Upper lobe of right lung (tissue), 1 donor: Measurements from ENCODE around the gene ZNF835. TPM values are rescaled to one million over a fixed set of nuclear protein-coding genes. Genes with fewer than 3 reads are reported as not detected.

Experiments used
- ATAC-seq: fragments of 200-7000 bp; cut with Tn5 transposase; one replicate; pipeline ENCODE4 v1.9.1; 2020; ENCODE audit warnings: mild to moderate bottlenecking, moderate library complexity
- DNase-seq: peaks from one replicate; pipeline ENCODE4 v3.0.0-alpha.2; 2020
- H3K27ac ChIP-seq: fragments of 200-600 bp; one replicate; pipeline ENCODE4 v1.8.0; 2022
- H3K27me3 ChIP-seq: fragments of 200-600 bp; one replicate; pipeline ENCODE4 v1.8.0; 2022; ENCODE audit warnings: mild to moderate bottlenecking
- H3K36me3 ChIP-seq: fragments of 200-600 bp; one replicate; pipeline ENCODE4 v1.8.0; 2022
- H3K4me1 ChIP-seq: fragments of 200-600 bp; one replicate; pipeline ENCODE4 v1.8.0; 2022
- H3K4me3 ChIP-seq: fragments of 200-600 bp; one replicate; pipeline ENCODE4 v1.8.0; 2022; ENCODE audit warnings: mild to moderate bottlenecking
- H3K9me3 ChIP-seq: fragments of 200-600 bp; one replicate; pipeline ENCODE4 v1.8.0; 2022
- intact Hi-C: fragments of 100-400 bp; cut with DNase I; formaldehyde crosslinking; loops from one replicate; pipeline ENCODE4 v1.11.0; 2022
- long read RNA-seq: library from polyadenylated mRNA; unstranded; transcript quantifications from one replicate; pipeline ENCODE4 v2.0.0, GENCODE V29; 2021
- total RNA-seq: library from RNA; stranded (reverse); fragmentation: NEBNext Ultra II Directional; extraction: Animal tissue kit (Norgen Biotek cat#: 25700); gene quantifications from one replicate; pipeline ENCODE4 v1.2.1, GENCODE V29; 2021
- TF ChIP-seq, protein P1 (sequence below): fragments of 200-600 bp; IDR thresholded peaks from one replicate; pipeline ENCODE4 v1.8.0; 2022; ENCODE audit warnings: antibody characterized with exemption
- donor health status: DM: no; HTN: yes; CAD: no; lungs with severe emphysema.

The ZNF835 gene
- 3.0 TPM for total RNA-seq
- long read RNA-seq, partial matches to known transcripts, result 0 of 7 reads
- long read RNA-seq, other reads (novel, unspliced or antisense), result 3 of 7 reads

DNA sequence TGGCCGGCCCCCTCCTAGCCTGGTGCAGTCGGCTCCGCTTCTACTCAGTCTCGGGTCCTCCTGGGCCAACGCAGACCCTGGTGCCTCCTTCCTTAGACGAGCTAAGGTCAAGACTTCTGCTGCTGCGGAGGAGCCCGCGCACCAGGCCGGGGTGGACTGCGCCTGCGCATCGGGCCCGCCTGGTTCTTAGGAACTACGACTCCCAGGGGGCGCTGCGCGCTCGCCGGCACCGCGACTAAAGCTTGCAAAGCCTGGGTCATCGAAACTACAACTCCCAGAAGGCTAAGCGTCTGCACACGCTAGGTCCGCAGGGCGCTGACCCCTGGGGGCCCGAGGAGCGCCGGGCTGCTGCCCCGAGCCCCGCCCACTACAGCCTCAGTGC is at the start of gene ZNF835:
TSS of gene ZNF835 (minus strand) at position 145 of the 382 bp plus-strand sequence. CDS start 6,559 bp downstream, outside the sequence.
- ATAC-seq (peak; percentile 95), DNase-seq (peak; percentile 94)
- Histone ChIP-seq H3K36me3 (no peaks in the 10 kb centered on the region), H3K27ac (peak within 1 kb of the TSS; percentile 65), H3K4me3 (peak within 1 kb of the TSS; percentile 71), H3K4me1 (peaks cover 9% of the 10 kb centered on the region), H3K27me3 (no peaks in the 10 kb centered on the region), H3K9me3 (no peaks in the 10 kb centered on the region)
- intact Hi-C loops, result no loop called here
- TF ChIP-seq, protein P1, sequence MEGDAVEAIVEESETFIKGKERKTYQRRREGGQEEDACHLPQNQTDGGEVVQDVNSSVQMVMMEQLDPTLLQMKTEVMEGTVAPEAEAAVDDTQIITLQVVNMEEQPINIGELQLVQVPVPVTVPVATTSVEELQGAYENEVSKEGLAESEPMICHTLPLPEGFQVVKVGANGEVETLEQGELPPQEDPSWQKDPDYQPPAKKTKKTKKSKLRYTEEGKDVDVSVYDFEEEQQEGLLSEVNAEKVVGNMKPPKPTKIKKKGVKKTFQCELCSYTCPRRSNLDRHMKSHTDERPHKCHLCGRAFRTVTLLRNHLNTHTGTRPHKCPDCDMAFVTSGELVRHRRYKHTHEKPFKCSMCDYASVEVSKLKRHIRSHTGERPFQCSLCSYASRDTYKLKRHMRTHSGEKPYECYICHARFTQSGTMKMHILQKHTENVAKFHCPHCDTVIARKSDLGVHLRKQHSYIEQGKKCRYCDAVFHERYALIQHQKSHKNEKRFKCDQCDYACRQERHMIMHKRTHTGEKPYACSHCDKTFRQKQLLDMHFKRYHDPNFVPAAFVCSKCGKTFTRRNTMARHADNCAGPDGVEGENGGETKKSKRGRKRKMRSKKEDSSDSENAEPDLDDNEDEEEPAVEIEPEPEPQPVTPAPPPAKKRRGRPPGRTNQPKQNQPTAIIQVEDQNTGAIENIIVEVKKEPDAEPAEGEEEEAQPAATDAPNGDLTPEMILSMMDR, result peak; percentile 31

DNA sequence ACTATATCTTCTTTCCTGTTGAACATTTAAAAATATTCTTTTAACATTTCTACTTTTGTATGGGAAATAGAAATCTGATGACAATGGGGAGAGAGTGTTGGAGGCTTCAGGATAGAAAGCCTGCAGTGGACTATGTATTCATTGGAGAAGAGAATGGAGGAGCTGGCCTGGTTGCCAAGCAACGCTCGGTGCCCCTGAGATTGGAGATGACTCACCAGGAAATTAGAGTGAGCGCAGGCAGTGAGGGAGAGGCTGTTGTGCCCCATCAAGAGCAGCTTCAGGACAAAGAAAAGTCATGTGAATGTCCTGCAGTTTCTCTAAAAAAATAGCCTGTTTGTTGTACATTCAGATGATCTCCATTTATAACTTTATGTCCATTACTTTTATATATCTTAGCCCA is 48.7 kb upstream of the ZNF835 start:
- no peak overlapping the region for H3K4me3 ChIP-seq
- TF ChIP-seq, protein P1, result no peak
- no peaks in the 10 kb centered on the region for H3K9me3 ChIP-seq
- ATAC-seq, result no peak
- H3K36me3 ChIP-seq, result no peaks in the 10 kb centered on the region
- intact Hi-C loops, result no loop called here
- no peaks in the 10 kb centered on the region for H3K27me3 ChIP-seq
- H3K4me1 ChIP-seq, result no peaks in the 10 kb centered on the region
- DNase-seq, result no peak
- H3K27ac ChIP-seq, result no peak overlapping the region

DNA sequence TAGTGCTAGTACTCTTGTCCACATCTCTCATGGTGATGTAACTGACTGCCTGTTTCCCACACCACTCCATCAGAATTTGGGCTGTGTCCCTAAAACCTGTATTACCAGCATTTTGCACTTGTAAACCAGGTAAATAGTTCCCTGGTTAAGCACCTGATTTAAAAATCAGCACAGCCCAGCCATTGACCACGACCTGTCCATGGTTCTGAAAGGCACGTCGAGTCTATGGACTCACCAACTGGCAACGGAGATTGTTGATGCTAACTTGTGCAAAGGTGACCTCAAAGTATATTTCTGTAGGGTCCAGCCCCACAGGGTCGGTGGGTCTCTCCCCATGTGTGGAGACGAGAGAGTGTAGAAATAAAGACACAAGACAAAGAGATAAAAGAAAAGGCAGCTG is 46.7 kb upstream of the ZNF835 start:
- Histone ChIP-seq H3K36me3 (no peaks in the 10 kb centered on the region), H3K4me3 (no peak overlapping the region), H3K4me1 (no peaks in the 10 kb centered on the region), H3K27ac (no peak overlapping the region), H3K9me3 (no peaks in the 10 kb centered on the region), H3K27me3 (no peaks in the 10 kb centered on the region)
- DNase-seq (no peak), ATAC-seq (no peak)
- intact Hi-C loops, result no loop called here
- TF ChIP-seq, protein P1, result no peak

DNA sequence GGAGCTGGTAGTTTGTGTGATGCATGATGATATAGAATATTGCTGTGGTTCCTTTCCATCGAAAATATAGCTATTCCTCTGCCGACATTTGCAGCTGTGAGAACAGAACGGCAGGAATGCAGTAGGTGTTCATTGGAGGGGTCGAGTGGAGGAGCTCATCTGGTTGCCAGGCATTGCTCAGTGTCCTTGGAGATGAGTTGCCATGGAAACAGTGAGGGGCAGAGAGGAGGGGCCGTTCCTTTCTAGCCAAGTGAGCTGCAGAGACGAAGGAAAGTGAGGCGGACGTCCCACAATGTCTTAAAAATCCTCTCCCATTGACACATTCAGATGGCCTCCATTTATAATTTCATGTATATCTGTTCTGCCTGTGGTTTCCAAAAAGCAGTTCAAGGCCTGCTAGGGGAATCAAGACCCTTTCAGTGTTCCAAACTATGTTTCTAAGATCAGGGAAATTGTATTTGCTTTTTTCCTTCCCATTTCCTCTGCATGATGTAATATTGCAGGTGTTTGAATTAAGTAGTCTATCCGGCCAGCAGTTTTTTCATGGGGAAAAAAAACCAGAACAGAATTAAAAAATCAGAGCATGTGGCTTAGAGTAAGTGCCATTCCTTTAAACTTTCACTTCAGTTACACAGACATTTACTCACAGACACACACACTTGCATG is 41.2 kb upstream of the ZNF835 start:
- Histone ChIP-seq H3K27ac (no peak overlapping the region), H3K4me3 (no peak overlapping the region), H3K36me3 (no peaks in the 10 kb centered on the region), H3K27me3 (no peaks in the 10 kb centered on the region), H3K9me3 (no peaks in the 10 kb centered on the region), H3K4me1 (no peaks in the 10 kb centered on the region)
- DNase-seq (no peak), ATAC-seq (no peak)
- intact Hi-C loops, result no loop called here
- TF ChIP-seq, protein P1, result no peak

DNA sequence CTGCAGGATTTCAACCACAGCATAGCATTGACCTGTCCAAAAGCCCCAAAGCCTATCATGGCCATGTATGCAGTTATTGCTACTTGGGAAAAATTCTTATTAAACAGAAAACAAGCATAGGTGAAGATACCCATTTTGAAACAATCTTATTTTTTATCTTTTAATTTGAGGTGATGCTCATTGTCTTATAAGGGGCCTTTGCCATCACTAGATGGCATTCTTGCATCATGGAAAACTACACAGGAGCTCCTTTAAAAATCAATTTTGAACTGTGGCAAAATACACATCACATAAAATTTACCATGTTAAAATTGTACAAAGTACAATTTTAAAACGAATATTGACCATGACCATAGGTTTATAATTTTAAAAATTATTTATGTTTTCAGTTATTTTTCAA is 38.9 kb upstream of the ZNF835 start:
- H3K4me3 ChIP-seq, result no peak overlapping the region
- H3K4me1 ChIP-seq, result no peaks in the 10 kb centered on the region
- no peak for ATAC-seq
- H3K9me3 ChIP-seq, result no peaks in the 10 kb centered on the region
- no peaks in the 10 kb centered on the region for H3K36me3 ChIP-seq
- H3K27me3 ChIP-seq, result no peaks in the 10 kb centered on the region
- no peak overlapping the region for H3K27ac ChIP-seq
- intact Hi-C loops, result no loop called here
- no peak for DNase-seq
- TF ChIP-seq, protein P1, result no peak
